OCI-LY1 (cell line): ENCODE results near the gene PLEKHA8.

Source experiments
- H2AFZ ChIP-seq: fragments of 200-600 bp; sonication (generic), shearing (Covaris generic); 2 replicates; pipeline ENCODE4 v1.6.0; 2014; ENCODE audit warnings: antibody characterized with exemption, mild to moderate bottlenecking, low read length
- H3F3A ChIP-seq: fragments of 200-600 bp; sonication (generic), shearing (Covaris generic); 2 replicates; pipeline ENCODE4 v1.6.0; 2014; ENCODE audit warnings: mild to moderate bottlenecking, antibody characterized with exemption, low read length, moderate library complexity; ENCODE audit not compliant: insufficient read depth
- H3K27ac ChIP-seq: fragments of 200-600 bp; sonication (generic); 2 replicates; pipeline ENCODE4 v1.5.1; 2014; ENCODE audit warnings: low read length, mixed run types, mild to moderate bottlenecking, low read depth; ENCODE audit not compliant: poor library complexity, severe bottlenecking
- H3K27me3 ChIP-seq: fragments of 200-600 bp; sonication (generic); 2 replicates; pipeline ENCODE4 v1.6.0; 2014; ENCODE audit warnings: antibody characterized with exemption, mild to moderate bottlenecking, low read length, moderate library complexity; ENCODE audit not compliant: insufficient read depth
- H3K36me3 ChIP-seq: fragments of 200-600 bp; sonication (generic); 2 replicates; pipeline ENCODE4 v1.6.1; 2014; ENCODE audit warnings: mild to moderate bottlenecking, antibody characterized with exemption, low read length, moderate library complexity, mixed read lengths; ENCODE audit not compliant: insufficient read depth
- H3K4me1 ChIP-seq: fragments of 200-600 bp; sonication (generic); 2 replicates; pipeline ENCODE4 v1.5.1; 2014; ENCODE audit warnings: mild to moderate bottlenecking, low read length, moderate library complexity; ENCODE audit not compliant: insufficient read depth, severe bottlenecking
- H3K4me2 ChIP-seq: fragments of 200-600 bp; sonication (generic), shearing (Covaris generic); 2 replicates; pipeline ENCODE4 v1.6.1; 2014; ENCODE audit warnings: low read length
- H3K4me3 ChIP-seq: fragments of 200-600 bp; sonication (generic); 2 replicates; pipeline ENCODE4 v1.5.1; 2014; ENCODE audit warnings: low read length, low read depth, mild to moderate bottlenecking, mixed read lengths; ENCODE audit not compliant: poor library complexity, severe bottlenecking
- H3K79me2 ChIP-seq: fragments of 200-600 bp; shearing (Covaris generic); 2 replicates; pipeline ENCODE4 v1.6.1; 2016; ENCODE audit warnings: mixed run types, low read length, mixed read lengths; ENCODE audit not compliant: insufficient read depth
- H3K9ac ChIP-seq: fragments of 200-600 bp; sonication (generic), shearing (Covaris generic); 2 replicates; pipeline ENCODE4 v1.6.1; 2014; ENCODE audit warnings: mild to moderate bottlenecking, low read length, mixed read lengths
- H3K9me2 ChIP-seq: fragments of 200-600 bp; sonication (generic), shearing (Covaris generic); 2 replicates; pipeline ENCODE4 v1.6.1; 2014; ENCODE audit warnings: low read depth, mild to moderate bottlenecking, low read length, mixed read lengths
- H3K9me3 ChIP-seq: fragments of 200-600 bp; shearing (Covaris generic); 2 replicates; pipeline ENCODE4 v1.6.1; 2014; ENCODE audit warnings: low read length, mixed read lengths
- H4K20me1 ChIP-seq: fragments of 200-600 bp; sonication (generic), shearing (Covaris generic); 2 replicates; pipeline ENCODE4 v1.6.0; 2016; ENCODE audit warnings: mild to moderate bottlenecking, low read length; ENCODE audit not compliant: insufficient read depth
- CTCF ChIP-seq: fragments of 200-600 bp; sonication (generic), shearing (Covaris generic); IDR thresholded peaks from 2 replicates; pipeline ENCODE4 v1.5.1; 2017; ENCODE audit warnings: mild to moderate bottlenecking, antibody characterized with exemption, low read length, moderate library complexity, mixed read lengths
- EZH2 ChIP-seq: fragments of 200-600 bp; sonication (generic), shearing (Covaris generic); IDR thresholded peaks from 2 replicates; pipeline ENCODE4 v1.8.0; 2017; ENCODE audit warnings: borderline replicate concordance, mixed run types, mild to moderate bottlenecking, antibody characterized with exemption, low read length, moderate library complexity, mixed read lengths

PLEKHA8 gene

GRCh38 chr7:30082686-30083085 lies 54.5 kb downstream of the PLEKHA8 start:
- no peak overlapping the region for H3K4me2 ChIP-seq

DNA sequence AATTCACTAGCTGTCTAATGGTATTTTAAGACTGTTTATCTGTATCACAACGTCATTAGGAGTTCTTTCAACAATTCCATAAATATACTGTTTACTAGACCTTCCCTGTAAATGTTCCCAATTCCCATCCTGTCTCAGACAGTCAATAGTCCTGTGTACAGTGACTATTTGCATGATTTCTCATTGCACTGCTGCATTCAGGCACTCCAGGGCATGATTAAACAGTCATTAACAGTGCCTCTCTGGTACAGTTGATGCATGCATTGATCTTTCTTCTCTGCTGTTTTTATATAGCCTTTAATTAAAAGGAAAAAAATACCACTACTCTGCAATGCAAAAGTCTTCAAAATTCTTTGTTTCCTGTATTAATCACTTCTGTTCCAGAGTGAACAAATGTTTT lies 55.1 kb downstream of the PLEKHA8 start:
- Histone ChIP-seq H4K20me1 (no peaks in the 10 kb centered on the region), H3K36me3 (no peaks in the 10 kb centered on the region; the same call in 1 of the 2 replicates), H3K9me3 (no peaks in the 10 kb centered on the region), H3K9me2 (no peaks in the 10 kb centered on the region), H3K9ac (no peak overlapping the region), H3K27ac (no peak overlapping the region), H3K27me3 (no peaks in the 10 kb centered on the region), H3K4me1 (no peaks in the 10 kb centered on the region), H3F3A (no peaks in the 10 kb centered on the region), H3K4me2 (no peak overlapping the region), H2AFZ (no peak overlapping the region), H3K79me2 (no peaks in the 10 kb centered on the region), H3K4me3 (no peak overlapping the region)
- TF ChIP-seq CTCF (no peak), EZH2 (no peak)

More at GRCh38 chr7:30082686-30083085, 54.5 kb downstream of the PLEKHA8 start:
- H3F3A ChIP-seq = no peaks in the 10 kb centered on the region
- no peaks in the 10 kb centered on the region for H3K79me2 ChIP-seq
- no peaks in the 10 kb centered on the region; the same call in 1 of the 2 replicates for H3K36me3 ChIP-seq
- H3K4me1 ChIP-seq = no peaks in the 10 kb centered on the region
- TF ChIP-seq CTCF (no peak), EZH2 (no peak)
- H3K27ac ChIP-seq = no peak overlapping the region
- no peaks in the 10 kb centered on the region for H4K20me1 ChIP-seq
- no peak overlapping the region for H2AFZ ChIP-seq
- H3K9me2 ChIP-seq = no peaks in the 10 kb centered on the region
- H3K9ac ChIP-seq = no peak overlapping the region
- H3K27me3 ChIP-seq = no peaks in the 10 kb centered on the region
- H3K9me3 ChIP-seq = no peaks in the 10 kb centered on the region
- no peak overlapping the region for H3K4me3 ChIP-seq

DNA sequence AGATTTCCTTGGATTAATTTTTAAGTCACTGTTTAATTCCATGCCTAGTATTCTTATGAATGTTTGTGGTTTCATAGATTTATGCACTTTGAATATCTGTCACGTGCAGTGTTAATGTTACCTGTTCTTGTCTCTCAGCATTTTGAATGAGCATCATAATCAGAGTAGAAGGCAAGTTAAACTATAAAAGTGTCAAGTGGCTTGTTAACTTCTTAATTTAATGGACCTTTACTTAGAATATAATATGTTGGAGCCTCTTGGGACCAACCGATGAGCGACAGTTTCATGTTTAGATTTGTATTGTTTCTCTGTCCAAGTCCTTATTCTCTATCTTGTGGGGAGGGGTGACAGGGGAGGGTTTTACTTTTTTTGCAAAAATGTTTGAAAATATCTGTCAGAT lies 56.0 kb downstream of the PLEKHA8 start:
- H3K27ac ChIP-seq = no peak overlapping the region
- no peak overlapping the region for H2AFZ ChIP-seq
- H3K9me3 ChIP-seq = no peaks in the 10 kb centered on the region
- no peak for TF ChIP-seq CTCF
- TF ChIP-seq EZH2 = no peak
- H3K4me2 ChIP-seq = no peak overlapping the region
- no peaks in the 10 kb centered on the region for H4K20me1 ChIP-seq
- H3K79me2 ChIP-seq = no peaks in the 10 kb centered on the region
- no peaks in the 10 kb centered on the region for H3K9me2 ChIP-seq
- H3K4me3 ChIP-seq = no peak overlapping the region
- no peaks in the 10 kb centered on the region for H3K4me1 ChIP-seq
- no peaks in the 10 kb centered on the region for H3F3A ChIP-seq
- H3K36me3 ChIP-seq = no peaks in the 10 kb centered on the region; the same call in 1 of the 2 replicates
- H3K27me3 ChIP-seq = no peaks in the 10 kb centered on the region
- no peak overlapping the region for H3K9ac ChIP-seq
